ENCODE results near the gene FASLG.

GRCh38 chr1:172630868-172631267, 28.0 kb upstream of the FASLG start:
- TF ChIP-seq POLR2AphosphoS5 (IDR thresholded peaks at IDR 0.05; ENCODE audit: low read depth, low read length) (no peak), SIN3A (IDR thresholded peaks at IDR 0.05; ENCODE audit: borderline replicate concordance, insufficient read depth, low read length) (no peak), TAF1 (IDR thresholded peaks at IDR 0.05; ENCODE audit: borderline replicate concordance, insufficient read depth, low read length) (no peak)
